Medulla oblongata (tissue), 1 donor: ENCODE results near the gene STRA8.
A peak's percentile ranks its signal among the peaks of the same experiment; 100 is the strongest.

ENCODE experiments used
- DNase-seq: peaks from one replicate; pipeline ENCODE4 v3.0.0-alpha.2; 2015; ENCODE audit errors: extremely low spot score

Gene STRA8

DNA sequence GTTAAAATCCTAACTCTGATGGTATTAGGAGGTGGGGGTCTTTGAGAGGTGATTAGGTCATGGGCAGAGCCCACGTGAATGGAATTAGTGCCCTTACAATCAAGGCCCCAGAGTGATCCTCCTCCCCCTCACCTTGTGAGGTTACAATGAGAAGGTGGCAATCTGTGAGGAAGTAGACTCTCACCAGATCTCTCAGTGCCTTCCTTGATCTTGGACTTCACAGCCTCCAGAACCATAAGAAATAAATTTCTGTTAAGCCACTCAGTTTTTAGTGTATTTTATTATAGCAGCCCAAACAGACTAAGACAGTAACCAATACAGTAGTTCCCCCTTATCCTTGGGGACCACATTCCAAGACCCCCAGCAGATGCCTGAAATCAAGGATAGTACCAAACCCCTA lies 32.0 kb downstream of the STRA8 start:
- DNase-seq, result no peak

GRCh38 chr7:135269921-135270320 lies 36.3 kb downstream of the STRA8 start:
- no peak for DNase-seq

DNA sequence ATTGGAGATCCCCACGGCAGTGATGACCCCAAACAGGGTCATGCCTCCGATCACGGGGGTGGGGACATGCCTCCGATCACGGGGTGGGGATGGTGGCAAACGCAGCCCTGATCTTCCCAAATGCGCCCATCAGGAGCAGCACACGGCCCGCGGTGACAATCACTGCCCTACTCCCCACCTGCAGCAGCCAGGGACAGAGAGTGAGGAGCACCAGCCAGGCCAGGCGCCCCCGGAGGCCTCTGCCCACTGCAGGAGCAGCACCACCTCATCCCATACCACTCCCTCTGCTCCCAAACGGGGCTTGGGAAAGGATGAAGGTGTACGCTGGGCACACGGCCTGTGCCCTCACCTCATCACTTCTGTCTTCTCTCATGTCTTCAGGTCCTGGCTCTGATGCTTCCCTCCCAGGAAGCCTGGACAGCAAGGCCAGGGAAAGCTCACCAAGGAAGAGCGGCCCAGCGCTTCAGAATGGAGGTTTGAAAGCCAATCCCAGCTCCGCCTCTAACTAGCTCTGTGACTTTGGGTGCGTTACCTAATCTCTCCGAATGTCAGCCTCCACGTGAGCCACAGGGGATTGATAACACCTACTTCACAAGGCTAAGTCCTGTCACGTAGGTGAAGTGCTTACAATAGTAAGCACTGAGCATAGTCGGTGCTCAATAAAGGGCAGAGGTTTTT lies 37.1 kb downstream of the STRA8 start:
- no peak for DNase-seq

DNA sequence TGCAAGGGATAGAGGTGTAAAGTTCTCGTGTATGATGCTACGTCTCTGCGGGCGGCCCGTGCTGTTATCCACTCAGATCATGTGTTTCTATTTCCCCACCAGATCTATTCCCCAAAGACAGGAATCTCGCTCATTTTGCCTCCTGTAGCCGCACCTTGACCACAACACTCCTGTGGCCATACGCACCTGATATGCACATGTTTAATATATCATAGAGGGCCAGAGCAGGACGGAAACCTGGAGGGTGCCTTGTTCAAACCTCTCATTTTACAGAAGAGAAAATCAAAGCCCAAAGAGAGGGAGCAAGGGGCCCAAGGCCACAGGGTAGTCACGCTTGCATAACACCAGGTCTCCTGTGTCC lies 37.6 kb downstream of the STRA8 start:
- no peak for DNase-seq

DNA sequence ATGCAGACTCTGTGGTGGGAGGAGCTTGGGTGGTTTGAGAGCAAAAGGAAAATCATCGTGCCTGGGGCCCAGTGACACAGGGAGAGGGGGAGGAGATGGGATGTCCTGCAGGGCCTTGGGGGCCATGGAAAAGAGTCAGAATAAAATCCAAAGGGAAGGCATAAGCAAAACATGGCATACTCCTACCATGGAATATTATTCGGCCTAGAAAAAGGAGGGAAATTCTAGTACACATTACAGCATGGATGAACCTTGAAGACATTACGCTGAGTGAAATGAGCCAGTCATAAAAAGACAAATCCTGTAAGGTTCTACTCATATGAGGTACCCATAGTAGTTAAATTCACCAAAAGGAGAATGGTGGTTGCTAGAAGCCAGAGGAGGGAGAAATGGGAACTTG lies 38.7 kb downstream of the STRA8 start:
- no peak for DNase-seq

- DNase-seq, result no peak
Measured at GRCh38 chr7:135273581-135273980, 39.9 kb downstream of the STRA8 start.

DNA sequence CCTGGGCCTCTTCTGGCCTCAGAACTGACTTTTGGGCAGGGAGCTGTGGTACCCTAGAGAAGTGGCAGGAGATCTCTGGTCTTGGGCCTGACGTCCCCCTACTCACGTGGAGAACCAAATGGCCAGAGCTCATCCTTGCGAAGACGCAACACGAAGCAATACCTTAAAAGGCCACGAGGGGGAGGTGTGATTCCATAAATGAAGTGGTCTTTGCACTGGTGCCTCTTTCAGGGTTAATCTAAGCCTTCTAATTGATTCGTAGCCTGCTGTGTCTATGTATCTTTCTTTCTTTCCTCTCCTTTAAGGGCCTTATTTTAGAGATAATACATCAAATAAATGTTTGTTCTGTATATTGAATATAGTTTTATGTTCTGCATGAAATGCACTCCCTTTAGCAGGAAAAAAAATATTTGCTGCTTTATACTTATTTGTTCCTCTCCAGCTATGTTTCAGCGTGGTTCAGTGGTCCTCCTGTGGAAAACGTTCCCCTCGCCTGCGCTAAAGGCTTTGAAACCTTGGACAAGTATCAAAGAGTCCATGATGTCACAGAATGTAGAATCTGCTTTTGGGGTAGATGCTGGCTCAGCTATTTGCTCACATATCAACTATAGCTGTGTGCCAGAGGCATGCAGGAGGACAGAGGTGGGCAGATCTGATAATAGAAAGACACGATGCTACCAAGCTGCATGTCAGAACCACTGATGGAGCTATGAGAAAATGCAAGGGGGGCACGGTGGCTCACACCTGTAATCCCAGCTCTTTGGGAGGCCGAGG lies 41.0 kb downstream of the STRA8 start:
- DNase-seq, result peak; percentile 85

GRCh38 chr7:135275971-135276580 lies 42.4 kb downstream of the STRA8 start:
- no peak for DNase-seq

GRCh38 chr7:135277161-135277560 lies 43.5 kb downstream of the STRA8 start:
- no peak for DNase-seq

DNA sequence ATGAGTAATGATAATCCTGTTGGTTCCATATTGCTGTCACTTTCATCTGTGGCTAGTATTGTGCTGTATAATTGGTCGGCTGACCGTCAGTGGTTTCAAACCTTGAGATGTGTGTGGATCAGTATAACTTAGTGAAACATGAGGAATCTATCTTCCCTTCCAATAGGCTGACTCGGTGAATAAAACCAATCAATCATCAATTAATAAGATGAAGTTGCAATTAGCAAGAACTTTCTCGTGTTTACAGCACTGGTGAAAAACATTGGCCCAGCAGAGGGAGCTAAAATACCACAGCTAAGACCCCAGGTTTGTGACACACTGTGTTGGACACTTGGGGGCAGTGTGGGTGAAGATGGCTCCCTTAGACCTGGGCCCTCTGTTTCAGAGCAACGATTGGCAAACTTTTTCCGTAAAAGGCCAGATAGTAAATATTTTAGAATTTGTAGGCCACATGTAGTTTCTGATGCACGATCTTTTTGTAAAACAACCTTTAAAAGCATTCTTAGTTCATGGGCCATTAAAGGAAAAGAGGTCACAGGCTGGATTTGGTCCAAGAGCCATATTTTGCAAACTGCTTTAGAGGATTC lies 47.8 kb downstream of the STRA8 start:
- DNase-seq, result peak; percentile 96

DNA sequence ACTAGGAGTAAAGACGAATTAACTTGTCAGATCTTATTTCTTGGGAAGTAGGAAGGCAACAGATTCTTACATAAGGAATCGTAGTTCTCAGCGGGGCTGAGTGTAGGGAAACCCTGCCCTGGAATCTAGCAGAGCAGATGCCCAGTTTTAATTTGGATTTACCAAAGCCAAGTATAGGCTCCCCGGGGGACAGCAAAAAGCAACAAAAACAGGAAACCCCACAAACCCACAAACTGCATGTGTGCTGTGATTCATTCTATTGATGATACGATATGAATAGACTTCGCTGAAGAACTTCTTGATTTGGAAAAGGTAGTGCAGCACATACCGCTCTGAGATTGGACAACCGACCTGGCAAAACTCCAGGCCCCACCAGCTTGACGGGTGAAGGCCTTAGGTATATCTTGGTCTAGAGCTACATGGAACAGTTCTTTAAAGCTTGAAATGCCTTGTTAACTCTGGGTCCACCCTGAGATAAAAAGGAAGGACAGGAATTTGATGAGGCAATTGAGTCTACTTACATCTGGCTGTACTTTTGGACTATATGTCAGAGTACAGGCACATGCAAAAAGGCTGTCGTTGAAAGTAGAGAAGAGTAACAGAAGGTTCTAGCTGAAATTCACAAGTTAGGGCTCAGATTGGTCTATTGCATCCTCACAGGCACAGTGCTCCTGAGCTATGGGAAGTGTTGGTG lies 49.1 kb downstream of the STRA8 start:
- DNase-seq, result no peak

GRCh38 chr7:135283959-135284638 lies 50.5 kb downstream of the STRA8 start:
- DNase-seq, result no peak

DNA sequence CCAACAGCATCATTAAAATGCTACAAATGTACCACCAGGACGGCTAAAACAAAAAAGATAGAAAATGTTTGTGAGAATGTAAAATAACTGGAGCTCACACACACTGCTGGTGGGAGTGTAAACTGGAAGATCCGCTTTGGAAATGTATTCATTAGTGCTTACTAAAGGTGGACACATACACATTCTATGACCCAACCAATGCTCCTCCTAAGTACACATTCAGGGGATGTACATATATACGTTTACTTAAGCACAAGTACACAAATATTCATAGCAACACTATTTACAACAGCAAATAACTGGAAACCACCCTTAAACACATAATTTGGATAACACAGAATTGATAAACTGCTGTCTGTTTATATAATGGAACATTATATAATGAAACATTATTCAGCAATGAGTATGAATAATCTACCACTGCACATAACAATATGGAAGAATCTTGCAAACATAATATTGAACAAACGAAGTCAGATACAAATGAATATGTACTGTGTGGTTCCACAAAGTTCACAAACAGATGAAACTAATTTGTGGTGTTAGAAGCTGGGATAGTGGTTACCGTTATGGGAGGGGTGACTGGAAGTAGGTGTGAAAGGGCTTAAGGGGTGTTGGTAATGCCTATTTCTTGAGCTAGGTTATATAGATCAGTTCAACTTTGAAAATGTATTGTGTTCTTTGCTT lies 52.1 kb downstream of the STRA8 start:
- no peak for DNase-seq

DNA sequence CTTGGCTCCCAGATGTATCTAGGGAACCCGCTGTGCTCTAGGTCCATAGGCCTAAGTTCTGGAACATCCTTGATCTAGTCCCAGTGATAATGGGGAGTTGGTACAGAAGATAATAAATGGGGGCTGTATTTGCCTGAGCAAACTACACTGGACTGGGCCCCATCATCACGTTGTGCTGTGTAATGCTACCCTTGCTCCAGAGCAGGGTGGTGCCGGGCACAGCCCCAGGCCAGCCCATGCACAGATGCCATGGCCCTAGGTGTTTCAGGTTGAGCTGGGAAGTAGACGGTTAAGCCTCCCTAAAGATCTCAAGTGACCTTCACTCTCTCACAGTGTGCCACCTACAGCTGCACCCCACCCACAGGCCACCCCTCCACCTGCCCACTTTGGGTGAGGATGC lies 53.2 kb downstream of the STRA8 start:
- DNase-seq, result no peak

GRCh38 chr7:135290594-135290993 lies 57.0 kb downstream of the STRA8 start:
- no peak for DNase-seq

DNA sequence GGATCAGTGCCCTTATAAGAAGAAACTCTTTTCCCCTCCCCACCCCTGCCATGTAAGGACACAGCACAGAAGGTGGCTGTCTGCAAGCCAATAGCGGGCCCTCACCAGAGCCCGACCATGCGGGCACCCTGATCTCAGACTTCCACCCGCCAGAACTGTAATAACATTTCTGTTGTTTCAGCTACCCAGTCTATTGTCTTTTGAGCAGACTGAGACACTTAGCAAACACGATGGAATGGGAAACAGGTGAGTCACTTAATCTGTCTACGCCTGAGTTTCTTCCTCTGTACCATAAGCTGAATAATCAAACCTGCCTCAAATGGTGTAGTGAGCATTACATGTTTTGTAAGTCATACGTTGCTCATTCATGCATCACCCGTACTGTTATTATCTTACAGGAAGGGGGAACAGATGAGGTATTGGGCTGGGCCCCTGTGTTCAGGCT lies 58.2 kb downstream of the STRA8 start:
- DNase-seq, result no peak

DNA sequence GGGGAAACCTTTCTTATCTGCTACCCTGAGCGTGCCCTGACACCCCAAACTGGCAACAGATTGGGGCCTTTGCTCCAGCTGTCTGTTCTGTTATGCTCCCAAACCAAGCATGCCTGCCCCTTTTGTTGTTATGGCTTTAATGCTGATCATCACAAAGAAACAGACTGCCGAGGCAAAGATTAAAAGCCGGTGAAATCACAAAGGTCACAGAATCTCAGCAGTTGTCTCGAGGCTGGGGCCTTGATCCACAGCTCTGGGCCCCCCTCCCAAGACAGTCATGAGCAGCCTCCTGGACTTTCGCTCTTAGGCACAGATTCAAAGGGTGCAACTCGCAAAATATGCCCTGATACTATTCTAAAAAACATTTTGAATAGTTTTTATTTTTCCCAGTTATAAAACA lies 65.6 kb downstream of the STRA8 start:
- no peak for DNase-seq

DNA sequence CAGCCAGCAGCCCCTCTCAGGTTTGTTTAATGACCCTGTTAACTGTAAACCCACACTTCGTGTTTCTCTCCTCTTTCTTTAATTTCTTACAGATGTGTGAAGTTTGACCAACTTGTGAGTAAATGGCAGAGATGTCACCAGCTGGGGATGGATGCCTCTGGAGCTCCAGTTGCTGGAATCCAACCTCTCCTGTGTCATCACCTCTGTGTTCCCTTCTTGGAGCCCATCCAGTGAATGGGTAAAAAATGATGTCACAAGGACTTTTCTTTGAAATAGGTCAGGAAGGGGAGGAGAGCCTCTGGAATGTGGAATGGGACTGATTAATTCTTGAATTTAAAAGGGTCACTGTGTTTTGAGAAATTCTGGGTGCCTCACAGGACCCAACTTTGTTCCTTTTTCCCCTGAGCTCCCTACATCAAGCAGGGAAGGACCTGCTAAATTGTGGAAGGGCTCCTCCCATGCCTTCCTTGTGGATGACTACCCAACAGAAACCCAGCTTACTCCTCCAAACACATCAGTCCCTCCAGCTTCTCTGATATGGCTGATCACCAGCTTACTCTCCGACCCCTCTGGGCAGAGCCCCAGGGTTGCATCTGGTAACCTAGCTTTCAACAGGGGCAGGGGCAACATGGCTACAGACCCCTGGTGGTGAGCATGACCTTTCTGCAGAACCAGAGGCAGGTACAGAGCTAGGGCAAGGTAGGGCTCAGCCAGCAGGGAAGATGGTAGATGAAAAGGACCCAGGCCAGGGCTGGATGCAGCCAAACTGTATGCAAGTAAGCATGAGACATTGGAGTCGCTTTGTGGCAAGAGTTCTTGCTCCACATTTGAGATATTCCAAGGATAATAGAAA lies 67.5 kb downstream of the STRA8 start:
- no peak for DNase-seq
